ENCODE measurements around the gene CISD2.

Gene CISD2

DNA sequence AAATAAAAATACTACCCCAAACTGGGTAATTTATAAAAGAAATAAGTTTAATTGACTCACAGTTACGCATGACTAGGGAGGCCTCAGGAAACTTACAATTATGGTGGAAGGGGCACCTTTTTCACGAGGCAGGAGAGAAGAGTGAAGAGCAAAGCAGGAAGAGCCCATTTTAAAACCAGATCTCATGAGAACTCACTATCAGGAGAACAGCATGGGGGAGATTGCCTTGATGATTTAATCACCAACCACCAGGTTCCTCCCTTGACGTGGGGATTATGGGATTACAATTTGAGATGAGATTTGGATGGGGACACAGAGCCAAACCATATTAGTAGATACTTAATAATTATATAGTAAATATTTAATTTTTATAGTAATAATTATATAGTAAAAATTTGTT lies 10.1 kb downstream of the CISD2 start:
- TF ChIP-seq, protein P1, sequence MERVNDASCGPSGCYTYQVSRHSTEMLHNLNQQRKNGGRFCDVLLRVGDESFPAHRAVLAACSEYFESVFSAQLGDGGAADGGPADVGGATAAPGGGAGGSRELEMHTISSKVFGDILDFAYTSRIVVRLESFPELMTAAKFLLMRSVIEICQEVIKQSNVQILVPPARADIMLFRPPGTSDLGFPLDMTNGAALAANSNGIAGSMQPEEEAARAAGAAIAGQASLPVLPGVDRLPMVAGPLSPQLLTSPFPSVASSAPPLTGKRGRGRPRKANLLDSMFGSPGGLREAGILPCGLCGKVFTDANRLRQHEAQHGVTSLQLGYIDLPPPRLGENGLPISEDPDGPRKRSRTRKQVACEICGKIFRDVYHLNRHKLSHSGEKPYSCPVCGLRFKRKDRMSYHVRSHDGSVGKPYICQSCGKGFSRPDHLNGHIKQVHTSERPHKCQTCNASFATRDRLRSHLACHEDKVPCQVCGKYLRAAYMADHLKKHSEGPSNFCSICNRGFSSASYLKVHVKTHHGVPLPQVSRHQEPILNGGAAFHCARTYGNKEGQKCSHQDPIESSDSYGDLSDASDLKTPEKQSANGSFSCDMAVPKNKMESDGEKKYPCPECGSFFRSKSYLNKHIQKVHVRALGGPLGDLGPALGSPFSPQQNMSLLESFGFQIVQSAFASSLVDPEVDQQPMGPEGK (CRISPR knock-in tag; IDR thresholded peaks at IDR 0.05; ENCODE audit: borderline replicate concordance) = no peak
- no peak for TF ChIP-seq OSR1 (CRISPR knock-in tag; IDR thresholded peaks at IDR 0.05)
- no peak for TF ChIP-seq PPARA (CRISPR knock-in tag; IDR thresholded peaks at IDR 0.05; ENCODE audit: borderline replicate concordance)
- TF ChIP-seq ZC3H10 (CRISPR knock-in tag; IDR thresholded peaks at IDR 0.05) = no peak
- no peak for TF ChIP-seq CSRNP3 (CRISPR knock-in tag; IDR thresholded peaks at IDR 0.05)
- ATAC-seq = no peak

DNA sequence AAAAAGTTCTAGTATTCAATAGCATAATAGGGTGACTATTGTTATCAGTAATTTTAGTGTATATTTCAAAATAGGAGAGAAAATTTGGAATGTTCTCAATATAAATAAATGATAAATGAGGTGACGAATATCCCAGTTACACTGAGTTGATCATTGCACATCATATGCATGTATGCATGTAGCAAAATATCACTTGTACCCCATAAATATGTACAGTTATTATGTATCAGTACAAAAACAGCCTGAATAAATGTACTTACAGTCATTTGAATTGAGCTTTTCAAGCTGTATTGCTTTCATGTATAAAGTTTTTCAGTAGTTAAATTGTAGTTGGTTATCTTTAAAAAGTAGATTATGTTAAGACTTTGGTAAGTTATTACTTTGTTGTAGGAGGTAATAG lies 12.6 kb downstream of the CISD2 start:
- ATAC-seq = no peak
- no peak for TF ChIP-seq TCF4 (CRISPR knock-in tag; IDR thresholded peaks at IDR 0.05; ENCODE audit: borderline replicate concordance)
- no peak for TF ChIP-seq RARB (CRISPR knock-in tag; IDR thresholded peaks at IDR 0.05)
- TF ChIP-seq ISL1 (CRISPR knock-in tag; IDR thresholded peaks at IDR 0.05) = no peak
- TF ChIP-seq SNAI2 (CRISPR knock-in tag; IDR thresholded peaks at IDR 0.05) = no peak
- TF ChIP-seq TOX (CRISPR knock-in tag; IDR thresholded peaks at IDR 0.05; ENCODE audit: borderline replicate concordance) = no peak
- TF ChIP-seq ZNF565 (CRISPR knock-in tag; conservative IDR thresholded peaks at IDR 0.05; ENCODE audit: low read depth) = no peak

DNA sequence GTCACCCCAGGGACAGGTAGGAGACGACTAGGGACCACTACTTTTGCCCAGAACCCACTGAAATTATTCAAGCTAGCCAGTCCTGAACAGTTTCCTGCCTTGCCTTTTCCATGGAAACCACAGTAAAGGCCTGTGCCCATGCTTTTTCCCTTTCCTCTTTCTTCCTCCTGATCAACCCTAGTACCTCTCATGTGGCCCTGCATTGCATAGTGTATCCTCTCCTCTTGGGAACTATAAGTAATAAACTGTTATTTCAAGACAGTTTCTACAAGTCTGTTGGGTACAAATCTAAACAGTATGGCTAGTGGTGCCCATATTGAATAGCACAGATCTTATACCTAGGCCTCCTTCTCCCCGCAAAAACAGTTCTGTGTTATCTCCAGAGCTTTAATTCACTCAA lies 14.5 kb downstream of the CISD2 start:
- no peak for ATAC-seq

More for the DNA sequence above, 14.5 kb downstream of the CISD2 start:
- TF ChIP-seq ZNF565 (CRISPR knock-in tag; conservative IDR thresholded peaks at IDR 0.05; ENCODE audit: low read depth) (no peak), TCF4 (CRISPR knock-in tag; IDR thresholded peaks at IDR 0.05; ENCODE audit: borderline replicate concordance) (no peak), PPARA (CRISPR knock-in tag; IDR thresholded peaks at IDR 0.05; ENCODE audit: borderline replicate concordance) (no peak), GLIS3 (CRISPR knock-in tag; IDR thresholded peaks at IDR 0.05) (no peak), ISL1 (CRISPR knock-in tag; IDR thresholded peaks at IDR 0.05) (no peak), POU6F1 (CRISPR knock-in tag; IDR thresholded peaks at IDR 0.05; ENCODE audit: borderline replicate concordance, low read depth) (no peak), SNAI2 (CRISPR knock-in tag; IDR thresholded peaks at IDR 0.05) (no peak), ARNTL (CRISPR knock-in tag; IDR thresholded peaks at IDR 0.05; ENCODE audit: borderline replicate concordance, low read depth) (no peak), CSRNP3 (CRISPR knock-in tag; IDR thresholded peaks at IDR 0.05) (no peak), ZC3H10 (CRISPR knock-in tag; IDR thresholded peaks at IDR 0.05) (no peak), ESRRG (CRISPR knock-in tag; IDR thresholded peaks at IDR 0.05) (no peak), BACH2 (CRISPR knock-in tag; IDR thresholded peaks at IDR 0.05; ENCODE audit: borderline replicate concordance) (no peak), TOX (CRISPR knock-in tag; IDR thresholded peaks at IDR 0.05; ENCODE audit: borderline replicate concordance) (no peak), TSHZ2 (CRISPR knock-in tag; IDR thresholded peaks at IDR 0.05) (no peak), ZNF8 (CRISPR knock-in tag; IDR thresholded peaks at IDR 0.05) (no peak), ZNF70 (CRISPR knock-in tag; IDR thresholded peaks at IDR 0.05) (no peak), OSR1 (CRISPR knock-in tag; IDR thresholded peaks at IDR 0.05) (no peak)
- TF ChIP-seq, protein P2, sequence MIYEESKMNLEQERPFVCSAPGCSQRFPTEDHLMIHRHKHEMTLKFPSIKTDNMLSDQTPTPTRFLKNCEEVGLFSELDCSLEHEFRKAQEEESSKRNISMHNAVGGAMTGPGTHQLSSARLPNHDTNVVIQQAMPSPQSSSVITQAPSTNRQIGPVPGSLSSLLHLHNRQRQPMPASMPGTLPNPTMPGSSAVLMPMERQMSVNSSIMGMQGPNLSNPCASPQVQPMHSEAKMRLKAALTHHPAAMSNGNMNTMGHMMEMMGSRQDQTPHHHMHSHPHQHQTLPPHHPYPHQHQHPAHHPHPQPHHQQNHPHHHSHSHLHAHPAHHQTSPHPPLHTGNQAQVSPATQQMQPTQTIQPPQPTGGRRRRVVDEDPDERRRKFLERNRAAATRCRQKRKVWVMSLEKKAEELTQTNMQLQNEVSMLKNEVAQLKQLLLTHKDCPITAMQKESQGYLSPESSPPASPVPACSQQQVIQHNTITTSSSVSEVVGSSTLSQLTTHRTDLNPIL (CRISPR knock-in tag; IDR thresholded peaks at IDR 0.05; ENCODE audit: low read depth) = no peak
- TF ChIP-seq, protein P1 (CRISPR knock-in tag; IDR thresholded peaks at IDR 0.05; ENCODE audit: borderline replicate concordance) = no peak

Measured in SK-N-SH treated with all-trans-retinoic acid at 6 μM for 48 hours (cell line).